ENCODE data around the gene NHS. TPM values are rescaled to one million over a fixed set of nuclear protein-coding genes. Genes with fewer than 3 reads are reported as not detected.
A peak's percentile ranks its signal among the peaks of the same experiment; 100 is the strongest.

NHS gene
- polyA plus RNA-seq, 1 donor (not counting 4 experiments of a cell fraction or from before 2014, with no cell fraction given), result 5.4 TPM

DNA sequence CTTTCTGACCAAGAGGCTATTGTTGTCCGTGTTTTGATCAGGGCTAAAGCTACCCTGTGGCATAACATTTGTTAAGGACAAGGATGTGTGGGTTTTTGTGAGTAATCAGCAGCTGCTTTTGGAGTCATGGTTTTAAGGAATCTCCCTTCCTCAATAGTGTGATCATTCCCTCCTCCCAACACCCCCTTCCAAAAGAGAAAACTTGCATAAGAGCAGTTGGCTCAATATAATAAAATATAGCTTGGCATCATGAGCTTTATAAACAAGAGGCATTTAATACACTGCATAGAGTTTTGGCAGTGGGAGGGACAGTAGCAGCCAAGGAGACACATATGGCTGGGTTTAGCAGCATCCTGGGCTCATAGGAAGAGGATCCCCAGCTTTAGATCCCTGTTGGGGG, 84.7 kb downstream of the NHS start:
- Histone ChIP-seq H3K27ac (ENCODE audit: control insufficient read depth, insufficient read depth, low read length) (peak overlapping the region; percentile 61), H3K4me1 (ENCODE audit: control insufficient read depth, extremely low read depth, insufficient read depth, low read length) (peaks cover 14% of the 10 kb centered on the region), H3K9me1 (ENCODE audit: control insufficient read depth, extremely low read depth, insufficient read depth, low read length) (no peaks in the 10 kb centered on the region), H3K79me2 (ENCODE audit: control insufficient read depth, insufficient read depth, low read length) (peaks cover 15% of the 10 kb centered on the region), H2AFZ (ENCODE audit: control insufficient read depth, low read length) (no peak overlapping the region), H3K4me2 (ENCODE audit: control insufficient read depth, extremely low read depth, insufficient read depth, low read depth, low read length) (no peak overlapping the region), H3K4me3 (ENCODE audit: control insufficient read depth in 2 of 3, extremely low read depth in 1 of 3, insufficient read depth in 2 of 3, low read depth in 1 of 3, low read length in 3 of 3) (no peak overlapping the region), H4K20me1 (ENCODE audit: control insufficient read depth, extremely low read depth, insufficient read depth, low read length) (peaks cover 2% of the 10 kb centered on the region), H3K36me3 (ENCODE audit: control insufficient read depth in 2 of 2, extremely low read depth in 1 of 2, insufficient read depth in 2 of 2, low read length in 2 of 2) (no peaks in the 10 kb centered on the region), H3K9me3 (ENCODE audit: control insufficient read depth, low read depth, low read length) (no peaks in the 10 kb centered on the region), H3K9ac (ENCODE audit: control insufficient read depth, extremely low read depth, insufficient read depth, low read length) (no peak overlapping the region), H3K27me3 (ENCODE audit: control insufficient read depth, extremely low read depth, insufficient read depth, low read length) (no peaks in the 10 kb centered on the region)
- DNase-seq (ENCODE audit: low read depth, low spot score), result no peak
- no peak for TF ChIP-seq EZH2 (IDR thresholded peaks at IDR 0.05; ENCODE audit: low read length)
- TF ChIP-seq CTCF (optimal IDR thresholded peaks at IDR 0.05 in 1 of 3, IDR thresholded peaks at IDR 0.05 in 1 of 3, conservative IDR thresholded peaks at IDR 0.05 in 1 of 3; ENCODE audit: extremely low read depth in 1 of 3, insufficient read depth in 2 of 3, low read length in 3 of 3), result no peak
- dilution Hi-C loops (cut with MboI; ENCODE audit: extremely low pct_ligation_motif_present, low sequenced_read_pairs), result no loop called here
- FAIRE-seq, result no peak

- no peaks in the 10 kb centered on the region for H3K36me3 ChIP-seq (ENCODE audit: control insufficient read depth in 2 of 2, extremely low read depth in 1 of 2, insufficient read depth in 2 of 2, low read length in 2 of 2)
- TF ChIP-seq CTCF (optimal IDR thresholded peaks at IDR 0.05 in 1 of 3, IDR thresholded peaks at IDR 0.05 in 1 of 3, conservative IDR thresholded peaks at IDR 0.05 in 1 of 3; ENCODE audit: extremely low read depth in 1 of 3, insufficient read depth in 2 of 3, low read length in 3 of 3) (no peak), EZH2 (IDR thresholded peaks at IDR 0.05; ENCODE audit: low read length) (no peak)
- H3K9me1 ChIP-seq (ENCODE audit: control insufficient read depth, extremely low read depth, insufficient read depth, low read length), result no peaks in the 10 kb centered on the region
- H3K9ac ChIP-seq (ENCODE audit: control insufficient read depth, extremely low read depth, insufficient read depth, low read length), result no peak overlapping the region
- dilution Hi-C loops (cut with MboI; ENCODE audit: extremely low pct_ligation_motif_present, low sequenced_read_pairs), result no loop called here
- FAIRE-seq (no peak), DNase-seq (ENCODE audit: low read depth, low spot score) (no peak)
- no peaks in the 10 kb centered on the region for H3K27me3 ChIP-seq (ENCODE audit: control insufficient read depth, extremely low read depth, insufficient read depth, low read length)
- H3K4me2 ChIP-seq (ENCODE audit: control insufficient read depth, extremely low read depth, insufficient read depth, low read depth, low read length), result no peak overlapping the region
- peaks cover 14% of the 10 kb centered on the region for H3K4me1 ChIP-seq (ENCODE audit: control insufficient read depth, extremely low read depth, insufficient read depth, low read length)
- no peaks in the 10 kb centered on the region for H3K9me3 ChIP-seq (ENCODE audit: control insufficient read depth, low read depth, low read length)
- no peak overlapping the region for H2AFZ ChIP-seq (ENCODE audit: control insufficient read depth, low read length)
- no peak overlapping the region for H3K27ac ChIP-seq (ENCODE audit: control insufficient read depth, insufficient read depth, low read length)
- no peak overlapping the region for H3K4me3 ChIP-seq (ENCODE audit: control insufficient read depth in 2 of 3, extremely low read depth in 1 of 3, insufficient read depth in 2 of 3, low read depth in 1 of 3, low read length in 3 of 3)
- peaks cover 4% of the 10 kb centered on the region for H4K20me1 ChIP-seq (ENCODE audit: control insufficient read depth, extremely low read depth, insufficient read depth, low read length)
- H3K79me2 ChIP-seq (ENCODE audit: control insufficient read depth, insufficient read depth, low read length), result peaks cover 26% of the 10 kb centered on the region
Measured at GRCh38 chrX:17462881-17463280, 87.9 kb downstream of the NHS start.
